Measurements from ENCODE around the gene MRGPRD.
"Not testable (repeated sequence)": the region's sequence is repeated elsewhere in the genome, so short reads cannot be mapped to it uniquely, and the experiment has no call there.

MRGPRD gene

GRCh38 chr11:68992743-68993255 lies 12.0 kb upstream of the MRGPRD start:
- DNase-seq: no peak

- no peak for DNase-seq
Measured at GRCh38 chr11:68990995-68991780, 10.4 kb upstream of the MRGPRD start.

- DNase-seq: no peak
Measured at GRCh38 chr11:68989936-68990606, 9.3 kb upstream of the MRGPRD start.

GRCh38 chr11:68988491-68988890 lies 7.7 kb upstream of the MRGPRD start:
- no peak for DNase-seq

GRCh38 chr11:68987211-68987610 lies 6.4 kb upstream of the MRGPRD start:
- DNase-seq: no peak

GRCh38 chr11:68983801-68984200 lies 3.0 kb upstream of the MRGPRD start:
- DNase-seq: no peak

- DNase-seq: no peak
Measured at GRCh38 chr11:68982134-68982533, 1.3 kb upstream of the MRGPRD start.

- no peak for DNase-seq
Measured at GRCh38 chr11:68979931-68980775, 633 bp downstream of the MRGPRD start.

- no peak for DNase-seq
Measured at GRCh38 chr11:68978931-68979594, 1.7 kb downstream of the MRGPRD start.

- no peak for DNase-seq
Measured at GRCh38 chr11:68978626-68978930, 2.2 kb downstream of the MRGPRD start.

GRCh38 chr11:68977781-68978625 lies 2.8 kb downstream of the MRGPRD start:
- no peak for DNase-seq

GRCh38 chr11:68976563-68976962 lies 4.2 kb downstream of the MRGPRD start:
- no peak for DNase-seq

GRCh38 chr11:68976095-68976494 lies 4.7 kb downstream of the MRGPRD start:
- DNase-seq: no peak

GRCh38 chr11:68974421-68975194 lies 6.2 kb downstream of the MRGPRD start:
- DNase-seq: no peak

GRCh38 chr11:68973706-68974105 lies 7.1 kb downstream of the MRGPRD start:
- DNase-seq: not testable (repeated sequence)

GRCh38 chr11:68973219-68973618 lies 7.6 kb downstream of the MRGPRD start:
- DNase-seq: no peak

GRCh38 chr11:68970921-68971636 lies 9.7 kb downstream of the MRGPRD start:
- DNase-seq: no peak

- DNase-seq: no peak
Measured at GRCh38 chr11:68969386-68969785, 11.4 kb downstream of the MRGPRD start.

- DNase-seq: no peak
Measured at GRCh38 chr11:68968306-68969250, 12.2 kb downstream of the MRGPRD start.

Measured in NCI-H2107 (cell line).